GM19467 (cell line): ENCODE data around the gene SAP30BP.

ENCODE experiments used
- ATAC-seq: cut with Tn5 transposase; IDR thresholded peaks from one replicate; pipeline ENCODE4 v1.9.1; 2021; ENCODE audit warnings: mild to moderate bottlenecking, moderate library complexity; ENCODE audit not compliant: unreplicated experiment

Gene SAP30BP

DNA sequence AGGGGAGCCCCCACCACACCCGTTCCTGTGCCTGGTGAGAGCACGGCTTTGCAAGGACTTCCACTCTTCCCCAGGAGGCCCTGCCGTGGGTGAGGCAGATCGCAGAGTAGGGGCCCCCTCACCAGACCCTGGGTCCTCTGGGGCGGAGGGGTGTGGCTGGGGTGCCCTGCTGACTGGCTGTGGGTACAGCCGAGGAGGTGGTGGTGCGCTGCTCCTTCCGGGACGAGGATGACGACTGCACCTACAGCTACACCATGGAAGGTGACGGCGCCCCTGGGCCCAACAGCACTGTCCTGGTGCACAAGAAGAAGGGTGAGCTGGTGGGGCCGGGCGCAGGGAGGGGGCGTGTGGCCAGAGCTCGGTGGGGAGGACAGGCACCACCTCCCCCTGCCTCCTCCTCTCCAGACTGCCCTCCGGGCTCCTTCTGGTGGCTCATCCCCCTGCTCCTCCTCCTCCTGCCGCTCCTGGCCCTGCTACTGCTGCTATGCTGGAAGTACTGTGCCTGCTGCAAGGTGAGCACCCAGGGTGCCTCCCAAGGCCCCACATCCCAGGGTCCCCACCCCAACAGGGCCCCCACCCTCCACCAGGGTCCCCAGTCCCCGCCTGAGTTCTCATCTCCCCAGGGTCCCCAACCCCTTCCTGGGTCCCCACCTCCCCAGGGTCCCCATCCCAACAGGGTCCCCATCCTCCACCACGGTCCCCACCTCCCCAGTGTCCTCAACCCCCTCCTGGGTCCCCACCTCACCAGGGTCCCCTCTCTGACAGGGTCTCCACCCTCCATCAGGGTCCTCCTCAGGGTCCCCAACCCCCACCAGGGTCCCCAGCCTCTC lies 70.2 kb downstream of the SAP30BP start:
- ATAC-seq: no peak

DNA sequence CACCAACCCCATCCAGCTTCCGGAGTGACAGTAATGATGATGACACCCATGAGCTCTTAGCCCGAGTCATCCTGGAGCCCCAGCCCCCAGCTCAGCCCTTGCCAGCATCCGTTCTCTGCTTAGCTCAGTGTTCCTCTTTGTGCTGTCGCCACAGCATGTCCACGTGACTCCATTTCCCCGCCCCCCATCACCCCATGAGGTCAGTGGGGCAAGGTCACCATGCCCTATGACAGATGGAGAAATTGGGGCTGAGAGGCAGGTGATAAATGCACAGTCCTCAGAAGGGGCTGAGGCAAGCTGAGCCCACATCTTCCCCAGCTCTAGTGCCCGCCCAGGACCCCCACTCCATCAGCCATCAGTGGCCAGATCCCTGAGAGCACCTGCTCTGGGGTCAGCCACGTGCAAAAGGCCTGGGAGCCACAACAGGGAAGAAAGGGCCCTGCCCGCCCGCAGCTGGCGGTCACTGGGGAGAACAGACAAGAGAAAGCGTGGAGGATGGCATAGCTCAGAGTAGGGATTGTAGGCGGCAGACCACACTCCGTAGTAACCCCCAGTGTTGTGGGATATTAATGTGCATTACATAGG lies 71.2 kb downstream of the SAP30BP start:
- ATAC-seq: no peak

DNA sequence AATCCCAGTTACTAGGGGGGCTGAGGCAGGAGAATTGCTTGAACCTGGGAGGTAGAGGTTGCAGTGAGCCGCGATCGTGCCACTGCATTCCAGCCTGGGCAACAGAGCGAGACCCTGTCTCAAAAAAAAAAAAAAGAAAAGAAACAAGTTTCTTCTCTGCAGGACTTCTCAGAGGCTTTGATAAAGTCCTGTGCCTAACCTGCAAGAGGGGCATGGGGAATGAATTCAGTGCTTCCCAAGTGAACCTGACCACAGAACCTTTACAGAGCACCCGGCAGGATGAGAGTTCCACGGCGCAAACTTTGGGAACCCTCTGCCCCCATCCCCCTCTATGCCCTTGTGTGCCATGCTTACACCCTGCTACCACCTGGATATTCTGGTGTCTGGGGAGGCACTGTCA lies 72.0 kb downstream of the SAP30BP start:
- ATAC-seq: no peak

GRCh38 chr17:75739801-75740200 lies 72.7 kb downstream of the SAP30BP start:
- no peak for ATAC-seq

DNA sequence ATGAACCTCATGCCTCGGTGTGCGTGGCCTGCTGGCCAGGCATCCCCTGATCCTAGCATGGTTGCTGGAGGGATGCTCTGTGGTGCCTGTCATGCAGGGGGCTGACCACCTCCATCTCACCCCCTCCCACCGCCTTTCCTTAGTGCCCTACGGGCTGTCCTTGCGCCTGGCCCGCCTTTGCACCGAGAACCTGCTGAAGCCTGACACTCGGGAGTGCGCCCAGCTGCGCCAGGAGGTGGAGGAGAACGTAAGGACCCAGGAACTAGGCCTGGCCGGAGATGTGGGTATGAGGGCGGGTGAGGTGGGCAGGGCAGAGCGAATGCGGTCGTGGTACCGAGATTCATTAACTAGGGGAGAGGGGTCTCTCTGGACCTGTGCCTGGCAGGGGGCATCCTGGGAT lies 73.1 kb downstream of the SAP30BP start:
- no peak for ATAC-seq

GRCh38 chr17:75740631-75741077 lies 73.5 kb downstream of the SAP30BP start:
- ATAC-seq: no peak

DNA sequence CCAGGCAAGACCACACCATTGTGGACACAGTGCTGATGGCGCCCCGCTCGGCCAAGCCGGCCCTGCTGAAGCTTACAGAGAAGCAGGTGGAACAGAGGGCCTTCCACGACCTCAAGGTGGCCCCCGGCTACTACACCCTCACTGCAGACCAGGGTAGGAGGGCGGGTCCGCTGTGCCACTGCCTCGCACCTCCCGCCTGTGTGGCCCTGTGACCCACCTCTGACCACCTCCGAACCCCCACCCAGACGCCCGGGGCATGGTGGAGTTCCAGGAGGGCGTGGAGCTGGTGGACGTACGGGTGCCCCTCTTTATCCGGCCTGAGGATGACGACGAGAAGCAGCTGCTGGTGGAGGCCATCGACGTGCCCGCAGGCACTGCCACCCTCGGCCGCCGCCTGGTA lies 75.2 kb downstream of the SAP30BP start:
- ATAC-seq: no peak

DNA sequence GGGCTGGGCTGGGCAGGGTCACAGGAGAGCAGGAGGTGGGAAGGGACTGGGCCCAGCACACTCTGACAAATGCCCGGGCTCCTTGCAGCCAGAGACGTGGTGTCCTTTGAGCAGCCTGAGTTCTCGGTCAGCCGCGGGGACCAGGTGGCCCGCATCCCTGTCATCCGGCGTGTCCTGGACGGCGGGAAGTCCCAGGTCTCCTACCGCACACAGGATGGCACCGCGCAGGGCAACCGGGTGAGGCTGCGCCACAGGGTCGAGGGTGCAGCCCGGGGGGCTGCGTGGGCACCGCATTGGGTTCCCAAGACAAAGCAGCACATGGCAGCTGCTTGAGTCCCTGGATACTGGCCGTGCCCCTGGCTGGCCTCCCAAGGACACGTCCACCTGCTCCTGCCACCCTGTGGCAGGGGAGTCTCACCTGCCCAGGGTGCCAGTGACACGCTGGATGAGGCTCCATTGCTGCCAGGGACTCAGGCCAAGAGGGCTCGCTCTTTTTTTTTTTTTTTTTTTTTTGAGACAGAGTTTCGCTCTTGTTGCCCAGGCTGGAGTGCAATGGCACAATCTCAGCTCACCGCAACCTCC lies 76.6 kb downstream of the SAP30BP start:
- ATAC-seq: no peak

GRCh38 chr17:75748706-75749105 lies 81.6 kb downstream of the SAP30BP start:
- no peak for ATAC-seq

GRCh38 chr17:75749545-75750389 lies 82.6 kb downstream of the SAP30BP start:
- ATAC-seq: no peak

DNA sequence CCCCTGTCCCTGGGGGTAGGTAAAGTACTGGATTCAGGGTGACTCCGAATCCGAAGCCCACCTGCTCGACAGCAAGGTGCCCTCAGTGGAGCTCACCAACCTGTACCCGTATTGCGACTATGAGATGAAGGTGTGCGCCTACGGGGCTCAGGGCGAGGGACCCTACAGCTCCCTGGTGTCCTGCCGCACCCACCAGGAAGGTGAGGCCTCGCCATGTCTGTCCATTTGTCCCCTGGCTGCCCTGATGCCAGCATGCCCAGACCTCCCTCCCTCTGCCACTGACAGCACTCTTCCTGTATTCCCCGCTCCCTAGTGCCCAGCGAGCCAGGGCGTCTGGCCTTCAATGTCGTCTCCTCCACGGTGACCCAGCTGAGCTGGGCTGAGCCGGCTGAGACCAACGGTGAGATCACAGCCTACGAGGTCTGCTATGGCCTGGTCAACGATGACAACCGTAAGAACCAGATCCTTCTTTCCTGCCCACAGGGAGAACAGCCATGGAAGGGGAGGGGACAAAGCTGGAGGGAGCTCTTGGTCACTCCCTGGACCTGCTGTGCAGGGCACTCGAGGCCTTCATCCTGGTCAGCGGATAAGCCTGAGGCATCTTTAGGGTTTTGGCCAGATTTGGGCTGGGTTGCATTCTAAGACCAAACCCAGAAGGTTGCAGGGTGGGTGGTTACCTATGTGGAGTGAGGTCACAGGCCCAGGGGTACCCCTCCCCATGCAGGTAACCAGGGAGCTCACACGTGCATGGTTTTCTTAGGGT lies 83.7 kb downstream of the SAP30BP start:
- ATAC-seq: no peak

- no peak for ATAC-seq
Measured at GRCh38 chr17:75751676-75752404, 84.7 kb downstream of the SAP30BP start.

DNA sequence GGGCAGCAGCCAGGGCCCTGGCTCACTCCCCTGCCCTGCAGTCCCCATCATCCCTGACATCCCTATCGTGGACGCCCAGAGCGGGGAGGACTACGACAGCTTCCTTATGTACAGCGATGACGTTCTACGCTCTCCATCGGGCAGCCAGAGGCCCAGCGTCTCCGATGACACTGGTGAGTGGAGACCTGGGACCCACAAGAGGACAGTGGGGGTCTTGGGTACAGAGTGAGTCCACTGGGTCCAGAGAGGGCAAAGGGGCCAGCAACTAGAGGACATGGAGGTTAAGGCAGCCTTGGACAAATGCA lies 85.2 kb downstream of the SAP30BP start:
- no peak for ATAC-seq

GRCh38 chr17:75752802-75753513 lies 85.8 kb downstream of the SAP30BP start:
- ATAC-seq: no peak

DNA sequence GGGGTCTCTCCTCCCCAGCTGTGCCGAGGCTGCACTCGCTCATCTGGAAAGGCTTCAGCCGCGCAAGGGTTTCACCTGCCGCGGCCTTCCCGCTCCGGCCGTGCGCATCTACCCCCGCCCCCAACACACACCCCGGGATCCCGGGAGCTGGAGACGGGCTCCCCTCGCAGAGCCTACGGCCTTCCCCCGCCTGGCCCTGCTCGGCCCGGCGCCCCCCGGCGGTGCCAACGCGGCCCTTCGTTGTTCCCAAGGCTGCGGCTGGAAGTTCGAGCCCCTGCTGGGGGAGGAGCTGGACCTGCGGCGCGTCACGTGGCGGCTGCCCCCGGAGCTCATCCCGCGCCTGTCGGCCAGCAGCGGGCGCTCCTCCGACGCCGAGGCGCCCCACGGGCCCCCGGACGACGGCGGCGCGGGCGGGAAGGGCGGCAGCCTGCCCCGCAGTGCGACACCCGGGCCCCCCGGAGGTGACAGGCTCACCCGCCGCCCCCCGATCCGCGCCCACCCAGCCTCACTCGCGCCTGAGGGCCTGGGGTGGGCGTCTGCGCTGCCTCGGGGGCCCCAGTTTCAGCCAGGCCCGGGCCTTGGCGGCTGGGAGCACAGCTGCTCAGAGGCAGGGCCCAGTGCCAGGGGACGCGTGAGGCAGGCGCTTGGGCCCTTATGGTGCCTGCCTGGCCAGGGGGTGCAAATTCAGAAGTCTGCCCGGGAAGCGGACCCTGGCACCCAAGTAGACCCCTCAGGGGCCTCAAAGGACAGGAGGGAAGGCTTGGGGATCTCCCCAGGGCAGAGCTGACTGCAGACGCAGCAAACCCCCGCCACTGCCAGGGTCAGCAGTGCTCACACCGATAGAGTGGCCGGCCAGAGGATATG lies 86.6 kb downstream of the SAP30BP start:
- ATAC-seq: no peak

DNA sequence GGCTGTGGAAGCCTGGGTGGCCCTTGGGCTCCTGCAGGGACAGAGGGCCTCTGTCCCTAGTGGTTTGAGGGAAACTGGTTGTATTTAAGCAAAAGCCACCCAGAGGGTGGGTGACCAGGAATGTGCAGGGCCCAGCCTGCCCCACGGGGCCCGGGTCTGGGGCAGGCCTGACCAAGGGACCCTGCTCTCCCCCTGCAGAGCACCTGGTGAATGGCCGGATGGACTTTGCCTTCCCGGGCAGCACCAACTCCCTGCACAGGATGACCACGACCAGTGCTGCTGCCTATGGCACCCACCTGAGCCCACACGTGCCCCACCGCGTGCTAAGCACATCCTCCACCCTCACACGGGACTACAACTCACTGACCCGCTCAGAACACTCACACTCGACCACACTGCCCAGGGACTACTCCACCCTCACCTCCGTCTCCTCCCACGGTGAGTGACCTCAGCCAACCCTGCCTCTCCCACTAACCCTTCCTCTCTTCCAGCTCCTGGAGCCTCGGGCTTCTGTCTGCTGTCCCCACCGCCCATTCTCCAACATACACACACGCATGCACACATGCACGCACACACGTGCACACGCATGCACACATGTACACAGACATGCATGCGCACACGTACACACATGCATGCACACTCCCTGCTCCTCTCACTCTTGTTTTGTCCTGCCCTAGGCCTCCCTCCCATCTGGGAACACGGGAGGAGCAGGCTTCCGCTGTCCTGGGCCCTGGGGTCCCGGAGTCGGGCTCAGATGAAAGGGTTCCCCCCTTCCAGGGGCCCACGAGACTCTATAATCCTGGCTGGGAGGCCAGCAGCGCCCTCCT lies 87.5 kb downstream of the SAP30BP start:
- no peak for ATAC-seq

DNA sequence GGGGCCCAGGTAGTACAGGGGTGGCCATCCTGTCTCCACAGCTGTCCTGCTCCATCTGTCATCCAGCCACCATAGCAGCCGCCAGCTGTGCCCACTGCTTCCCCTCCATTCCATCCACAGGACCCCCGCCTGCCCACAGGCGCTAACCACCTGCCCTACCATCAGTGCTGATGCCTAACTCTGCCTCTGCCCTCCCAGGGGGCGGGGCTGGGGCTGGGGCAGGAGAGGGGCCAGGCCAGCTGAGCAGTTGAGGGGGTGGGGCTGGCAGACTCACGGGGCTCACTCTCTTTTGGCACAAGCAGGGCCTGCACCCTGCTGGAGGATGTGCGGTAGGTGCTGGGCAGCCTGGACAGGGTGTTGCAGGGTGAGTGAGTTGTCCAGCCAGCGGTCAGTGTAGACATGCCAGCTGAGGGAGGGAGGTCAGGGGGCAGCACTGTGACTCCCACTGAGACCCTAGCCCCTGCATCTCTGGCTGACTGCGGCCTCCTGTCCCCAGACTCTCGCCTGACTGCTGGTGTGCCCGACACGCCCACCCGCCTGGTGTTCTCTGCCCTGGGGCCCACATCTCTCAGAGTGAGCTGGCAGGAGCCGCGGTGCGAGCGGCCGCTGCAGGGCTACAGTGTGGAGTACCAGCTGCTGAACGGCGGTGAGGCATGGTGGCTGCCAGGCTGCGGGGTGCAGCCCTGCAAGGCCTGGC lies 88.2 kb downstream of the SAP30BP start:
- no peak for ATAC-seq
